Panc1 (cell line): ENCODE results near the gene BCL2L11.

Experiments used
- SIN3A ChIP-seq: IDR thresholded peaks from 2 replicates; pipeline ENCODE4 v1.6.1; 2012; ENCODE audit warnings: low read depth, mild to moderate bottlenecking, low read length, moderate library complexity, borderline replicate concordance; ENCODE audit not compliant: insufficient read depth
- TCF7L2 ChIP-seq: IDR thresholded peaks from 2 replicates; pipeline ENCODE4 v1.6.1; 2011; ENCODE audit warnings: mild to moderate bottlenecking, low read depth, low read length, inconsistent platforms
- TF ChIP-seq, protein P1 (sequence below): fragments of 450-650 bp; IDR thresholded peaks from 2 replicates; pipeline ENCODE4 v1.5.1; 2017; ENCODE audit warnings: mild to moderate bottlenecking

- TF ChIP-seq TCF7L2: no peak
- TF ChIP-seq, protein P1, sequence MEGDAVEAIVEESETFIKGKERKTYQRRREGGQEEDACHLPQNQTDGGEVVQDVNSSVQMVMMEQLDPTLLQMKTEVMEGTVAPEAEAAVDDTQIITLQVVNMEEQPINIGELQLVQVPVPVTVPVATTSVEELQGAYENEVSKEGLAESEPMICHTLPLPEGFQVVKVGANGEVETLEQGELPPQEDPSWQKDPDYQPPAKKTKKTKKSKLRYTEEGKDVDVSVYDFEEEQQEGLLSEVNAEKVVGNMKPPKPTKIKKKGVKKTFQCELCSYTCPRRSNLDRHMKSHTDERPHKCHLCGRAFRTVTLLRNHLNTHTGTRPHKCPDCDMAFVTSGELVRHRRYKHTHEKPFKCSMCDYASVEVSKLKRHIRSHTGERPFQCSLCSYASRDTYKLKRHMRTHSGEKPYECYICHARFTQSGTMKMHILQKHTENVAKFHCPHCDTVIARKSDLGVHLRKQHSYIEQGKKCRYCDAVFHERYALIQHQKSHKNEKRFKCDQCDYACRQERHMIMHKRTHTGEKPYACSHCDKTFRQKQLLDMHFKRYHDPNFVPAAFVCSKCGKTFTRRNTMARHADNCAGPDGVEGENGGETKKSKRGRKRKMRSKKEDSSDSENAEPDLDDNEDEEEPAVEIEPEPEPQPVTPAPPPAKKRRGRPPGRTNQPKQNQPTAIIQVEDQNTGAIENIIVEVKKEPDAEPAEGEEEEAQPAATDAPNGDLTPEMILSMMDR: no peak
- no peak for TF ChIP-seq SIN3A
Measured at GRCh38 chr2:111094691-111095090, 26.0 kb upstream of the BCL2L11 start.
